Parathyroid adenoma (tissue), 2 donors: ENCODE data around the gene ARFIP2.

Source experiments
- H2AFZ ChIP-seq: fragments of 300-600 bp; sonication (generic); one replicate; pipeline ENCODE4 v1.7.0; 2017; ENCODE audit warnings: antibody characterized with exemption, mild to moderate bottlenecking
- H3K27ac ChIP-seq: fragments of 300-600 bp; sonication (generic); one replicate; pipeline ENCODE4 v1.7.0; 2017
- H3K27me3 ChIP-seq: fragments of 300-600 bp; sonication (generic); one replicate; pipeline ENCODE4 v1.7.0; 2017; ENCODE audit warnings: low read length; ENCODE audit not compliant: control insufficient read depth, insufficient read depth
- H3K36me3 ChIP-seq: fragments of 300-600 bp; sonication (generic); one replicate; pipeline ENCODE4 v1.7.0; 2017; ENCODE audit warnings: low read length; ENCODE audit not compliant: control insufficient read depth, insufficient read depth
- H3K4me1 ChIP-seq: fragments of 300-600 bp; sonication (generic); one replicate; pipeline ENCODE4 v1.7.0; 2017; ENCODE audit warnings: control low read depth
- H3K4me2 ChIP-seq: fragments of 300-600 bp; sonication (generic); one replicate; pipeline ENCODE4 v1.7.0; 2017; ENCODE audit warnings: low read length
- H3K4me3 ChIP-seq: fragments of 300-600 bp; sonication (generic); one replicate; pipeline ENCODE4 v1.7.0; 2017; ENCODE audit warnings: low read depth, low read length
- H3K79me2 ChIP-seq: fragments of 300-600 bp; sonication (generic); one replicate; pipeline ENCODE4 v1.7.0; 2017; ENCODE audit warnings: control low read depth
- H3K9ac ChIP-seq: fragments of 300-600 bp; sonication (generic); one replicate; pipeline ENCODE4 v1.7.0; 2017; ENCODE audit warnings: mild to moderate bottlenecking
- H3K9me3 ChIP-seq: fragments of 300-600 bp; sonication (generic); one replicate; pipeline ENCODE4 v1.7.0; 2017; ENCODE audit warnings: low read length; ENCODE audit not compliant: control insufficient read depth
- CTCF ChIP-seq: fragments of 300-600 bp; sonication (generic); IDR thresholded peaks from one replicate; pipeline ENCODE4 v1.7.0; 2017; ENCODE audit warnings: antibody characterized with exemption, mild to moderate bottlenecking
- donor health status: primary hyperparathyroidism.

ARFIP2 gene

GRCh38 chr11:6459099-6459450 lies 22.1 kb downstream of the ARFIP2 start:
- H2AFZ ChIP-seq = no peak overlapping the region
- H3K9me3 ChIP-seq = no peaks in the 10 kb centered on the region
- H3K4me3 ChIP-seq = no peak overlapping the region
- no peaks in the 10 kb centered on the region for H3K27me3 ChIP-seq
- no peaks in the 10 kb centered on the region for H3K79me2 ChIP-seq
- no peak overlapping the region for H3K9ac ChIP-seq
- no peak overlapping the region for H3K4me2 ChIP-seq
- H3K36me3 ChIP-seq = no peaks in the 10 kb centered on the region
- no peaks in the 10 kb centered on the region for H3K4me1 ChIP-seq
- TF ChIP-seq CTCF = no peak
- no peak overlapping the region for H3K27ac ChIP-seq

GRCh38 chr11:6458352-6459098 lies 22.6 kb downstream of the ARFIP2 start:
- no peak overlapping the region for H3K9ac ChIP-seq
- H3K79me2 ChIP-seq = no peaks in the 10 kb centered on the region
- no peak overlapping the region for H3K4me2 ChIP-seq
- H3K4me1 ChIP-seq = no peaks in the 10 kb centered on the region
- no peak overlapping the region for H3K4me3 ChIP-seq
- H3K27ac ChIP-seq = no peak overlapping the region
- H3K9me3 ChIP-seq = no peaks in the 10 kb centered on the region
- H3K36me3 ChIP-seq = no peaks in the 10 kb centered on the region
- no peak for TF ChIP-seq CTCF
- H3K27me3 ChIP-seq = no peaks in the 10 kb centered on the region
- no peak overlapping the region for H2AFZ ChIP-seq

- Histone ChIP-seq H3K27me3 (no peaks in the 10 kb centered on the region), H2AFZ (no peak overlapping the region), H3K36me3 (no peaks in the 10 kb centered on the region), H3K4me1 (no peaks in the 10 kb centered on the region), H3K27ac (no peak overlapping the region), H3K9me3 (no peaks in the 10 kb centered on the region), H3K4me2 (no peak overlapping the region), H3K4me3 (no peak overlapping the region), H3K79me2 (no peaks in the 10 kb centered on the region), H3K9ac (no peak overlapping the region)
- TF ChIP-seq CTCF = no peak
Observed at GRCh38 chr11:6457581-6458320, 23.4 kb downstream of the ARFIP2 start.

GRCh38 chr11:6456361-6457073 lies 24.6 kb downstream of the ARFIP2 start:
- Histone ChIP-seq H3K27ac (no peak overlapping the region), H3K4me1 (no peaks in the 10 kb centered on the region), H3K9ac (no peak overlapping the region), H3K79me2 (no peaks in the 10 kb centered on the region), H3K36me3 (no peaks in the 10 kb centered on the region), H3K27me3 (no peaks in the 10 kb centered on the region), H2AFZ (no peak overlapping the region), H3K4me2 (no peak overlapping the region), H3K4me3 (no peak overlapping the region), H3K9me3 (no peaks in the 10 kb centered on the region)
- no peak for TF ChIP-seq CTCF
